NB4 (cell line): ENCODE measurements around the gene SV2B.

Source experiments
- MYC ChIP-seq: IDR thresholded peaks from 2 replicates; pipeline ENCODE4 v1.6.1; 2011; ENCODE audit warnings: low read depth, low read length
- TF ChIP-seq, protein P1 (sequence below): IDR thresholded peaks from one replicate; pipeline ENCODE4 v1.5.1; 2012; ENCODE audit warnings: low read depth, low read length
- TF ChIP-seq, protein P2 (sequence below): IDR thresholded peaks from 2 replicates; pipeline ENCODE4 v1.6.1; 2011; ENCODE audit warnings: low read depth, low read length

DNA sequence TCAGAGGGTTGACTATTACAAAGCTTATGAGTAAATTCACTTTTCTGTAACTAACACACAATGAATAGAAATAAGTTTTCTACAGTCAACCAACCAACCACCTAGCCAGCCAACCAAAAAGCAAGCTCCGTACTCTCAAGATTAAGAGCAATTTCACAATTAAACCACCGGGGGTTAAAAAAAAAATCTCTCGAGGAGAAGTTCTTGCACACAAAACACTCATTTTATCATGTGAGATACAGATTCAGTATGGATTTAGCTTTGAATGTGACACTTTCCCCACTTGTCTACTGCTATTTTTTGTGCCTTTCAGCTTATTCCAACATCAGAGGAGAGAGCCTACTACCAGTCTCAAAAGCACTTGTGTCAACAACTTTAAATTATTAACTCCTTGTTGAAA, 135.3 kb downstream of the SV2B start:
- TF ChIP-seq, protein P1, sequence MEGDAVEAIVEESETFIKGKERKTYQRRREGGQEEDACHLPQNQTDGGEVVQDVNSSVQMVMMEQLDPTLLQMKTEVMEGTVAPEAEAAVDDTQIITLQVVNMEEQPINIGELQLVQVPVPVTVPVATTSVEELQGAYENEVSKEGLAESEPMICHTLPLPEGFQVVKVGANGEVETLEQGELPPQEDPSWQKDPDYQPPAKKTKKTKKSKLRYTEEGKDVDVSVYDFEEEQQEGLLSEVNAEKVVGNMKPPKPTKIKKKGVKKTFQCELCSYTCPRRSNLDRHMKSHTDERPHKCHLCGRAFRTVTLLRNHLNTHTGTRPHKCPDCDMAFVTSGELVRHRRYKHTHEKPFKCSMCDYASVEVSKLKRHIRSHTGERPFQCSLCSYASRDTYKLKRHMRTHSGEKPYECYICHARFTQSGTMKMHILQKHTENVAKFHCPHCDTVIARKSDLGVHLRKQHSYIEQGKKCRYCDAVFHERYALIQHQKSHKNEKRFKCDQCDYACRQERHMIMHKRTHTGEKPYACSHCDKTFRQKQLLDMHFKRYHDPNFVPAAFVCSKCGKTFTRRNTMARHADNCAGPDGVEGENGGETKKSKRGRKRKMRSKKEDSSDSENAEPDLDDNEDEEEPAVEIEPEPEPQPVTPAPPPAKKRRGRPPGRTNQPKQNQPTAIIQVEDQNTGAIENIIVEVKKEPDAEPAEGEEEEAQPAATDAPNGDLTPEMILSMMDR: no peak
- TF ChIP-seq MYC: no peak
- TF ChIP-seq, protein P2, sequence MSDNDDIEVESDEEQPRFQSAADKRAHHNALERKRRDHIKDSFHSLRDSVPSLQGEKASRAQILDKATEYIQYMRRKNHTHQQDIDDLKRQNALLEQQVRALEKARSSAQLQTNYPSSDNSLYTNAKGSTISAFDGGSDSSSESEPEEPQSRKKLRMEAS: no peak
